GM12878 (cell line): Measurements from ENCODE around the gene ZMIZ1. TPM values are rescaled to one million over a fixed set of nuclear protein-coding genes. Genes with fewer than 3 reads are reported as not detected.

ENCODE experiments used
- BMI1 ChIP-seq: fragments of 450-650 bp; IDR thresholded peaks from 2 replicates; pipeline ENCODE4 v1.6.1; 2016; ENCODE audit warnings: mild to moderate bottlenecking, moderate library complexity, borderline replicate concordance
- E2F8 ChIP-seq: fragments of 450-650 bp; IDR thresholded peaks from 2 replicates; pipeline ENCODE4 v1.6.1; 2018; ENCODE audit warnings: mild to moderate bottlenecking, low read depth, moderate library complexity; ENCODE audit not compliant: partially characterized antibody
- GABPA ChIP-seq: IDR thresholded peaks from 2 replicates; pipeline ENCODE4 v1.6.1; 2014; ENCODE audit warnings: antibody characterized with exemption, low read depth, mild to moderate bottlenecking, inconsistent platforms
- HDAC6 ChIP-seq: fragments of 200-600 bp; sonication (generic); IDR thresholded peaks from one replicate; pipeline ENCODE4 v1.8.0; 2017; ENCODE audit warnings: antibody characterized with exemption; ENCODE audit not compliant: unreplicated experiment
- JUND ChIP-seq: IDR thresholded peaks from 2 replicates; pipeline ENCODE4 v1.6.1; 2012; ENCODE audit warnings: low read depth, mild to moderate bottlenecking, low read length, improper control_type of control experiment, moderate library complexity
- REST ChIP-seq: IDR thresholded peaks from 2 replicates; pipeline ENCODE4 v1.6.1; 2012; ENCODE audit warnings: mild to moderate bottlenecking, low read depth, low read length
- SIN3A ChIP-seq: IDR thresholded peaks from 2 replicates; pipeline ENCODE4 v1.6.1; 2012; ENCODE audit warnings: low read depth, low read length, improper control_type of control experiment
- SIX5 ChIP-seq: IDR thresholded peaks from 2 replicates; pipeline ENCODE4 v1.6.1; 2011; ENCODE audit warnings: mild to moderate bottlenecking, low read depth, low read length, moderate library complexity; ENCODE audit not compliant: severe bottlenecking
- STAT1 ChIP-seq: fragments of 450-650 bp; conservative IDR thresholded peaks from 2 replicates; pipeline ENCODE4 v1.6.1; 2014; ENCODE audit warnings: antibody characterized with exemption, mild to moderate bottlenecking
- TARDBP ChIP-seq: IDR thresholded peaks from 2 replicates; pipeline ENCODE4 v1.6.1; 2016; ENCODE audit warnings: borderline replicate concordance
- polyA plus RNA-seq, 11 experiments: library from polyadenylated mRNA; depleted of rRNA in 4 of 11; unstranded in 6 of 11; stranded (reverse) in 5 of 11; fragments of >200 nt; fragmentation: Nextera tagmentation in 4 of 11; fragmentation: Illumina TruSeq in 1 of 11; extraction: Ambion mirVana in 4 of 11; extraction: Trizol in 1 of 11; gene quantifications; 1 replicate in 1 of 11; 2 replicates in 10 of 11; pipeline versions ENCODE4 v1.2.1 to v1.2.3, GENCODE V29; 2011 to 2016; ENCODE audit warnings: inconsistent platforms in 2 of 11, missing spikeins in 2 of 11, low read depth in 1 of 11
- total RNA-seq, 4 experiments: library from RNA; depleted of rRNA in 3 of 4; stranded (reverse); fragments of >200 nt in 3 of 4; fragmentation: Illumina TruSeq in 1 of 4; extraction: Trizol in 1 of 4; gene quantifications; 2 replicates each; pipeline versions ENCODE4 v1.2.1 to v1.2.3, GENCODE V29; 2013 to 2021
- TF ChIP-seq, protein P1 (sequence below): fragments of 150-350 bp; IDR thresholded peaks from 2 replicates; pipeline ENCODE4 v1.6.1; 2014; ENCODE audit warnings: mild to moderate bottlenecking, low read depth, low read length
- TF ChIP-seq, protein P2 (sequence below): fragments of 450-650 bp; IDR thresholded peaks from 2 replicates; pipeline ENCODE4 v1.6.1; 2017; ENCODE audit warnings: mild to moderate bottlenecking, moderate library complexity

Gene ZMIZ1
- total and polyA plus RNA-seq, 10 of the 15 experiments (the other 5 are each of a cell fraction or from before 2014, with no cell fraction given) = 3.1 to 82.3 (median 14.9) TPM

DNA sequence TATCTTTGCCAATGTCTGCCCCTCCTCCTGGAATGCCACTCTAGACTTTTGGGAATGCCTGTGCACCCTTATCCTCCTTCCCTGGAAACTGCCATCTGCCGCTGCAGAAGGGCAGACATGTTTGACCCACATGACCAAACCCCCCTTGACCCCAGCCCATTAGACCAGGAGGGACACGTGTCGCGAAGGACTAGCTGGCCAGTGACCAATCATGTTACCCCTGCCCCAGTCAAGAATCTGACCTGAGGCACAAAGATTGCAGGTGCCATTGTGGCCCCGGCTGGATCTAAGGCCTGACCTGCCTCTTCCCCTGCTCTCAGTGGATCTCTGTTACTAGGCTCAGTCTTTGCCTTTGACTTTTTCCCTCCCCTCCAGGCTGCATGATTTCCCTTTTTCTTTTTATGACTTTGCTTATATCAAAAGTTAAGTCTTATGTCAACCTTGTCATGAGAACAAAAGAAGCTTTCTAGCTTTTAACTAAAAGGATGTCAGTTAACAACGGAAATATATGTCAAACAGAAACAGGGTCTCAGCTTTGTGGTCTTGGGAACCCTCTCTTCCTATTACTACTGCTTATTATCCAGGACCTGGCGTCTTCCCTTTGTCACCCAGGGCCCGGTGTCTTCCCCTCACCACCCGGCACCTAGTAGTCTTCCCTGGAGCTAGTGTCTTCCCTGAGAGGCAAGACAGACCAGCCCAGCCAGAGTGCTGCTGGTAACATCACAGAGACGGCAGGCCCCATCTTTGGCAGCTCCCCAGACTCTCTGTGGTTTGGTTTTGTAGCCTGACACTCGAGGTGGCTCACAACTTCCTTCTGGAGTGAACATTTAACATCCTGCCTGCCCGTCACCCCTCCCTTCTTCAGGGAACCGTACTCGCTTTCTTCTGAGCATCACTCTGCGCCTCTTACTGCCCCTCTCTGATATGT is 254.1 kb downstream of the ZMIZ1 start (continued):
- TF ChIP-seq, protein P1, sequence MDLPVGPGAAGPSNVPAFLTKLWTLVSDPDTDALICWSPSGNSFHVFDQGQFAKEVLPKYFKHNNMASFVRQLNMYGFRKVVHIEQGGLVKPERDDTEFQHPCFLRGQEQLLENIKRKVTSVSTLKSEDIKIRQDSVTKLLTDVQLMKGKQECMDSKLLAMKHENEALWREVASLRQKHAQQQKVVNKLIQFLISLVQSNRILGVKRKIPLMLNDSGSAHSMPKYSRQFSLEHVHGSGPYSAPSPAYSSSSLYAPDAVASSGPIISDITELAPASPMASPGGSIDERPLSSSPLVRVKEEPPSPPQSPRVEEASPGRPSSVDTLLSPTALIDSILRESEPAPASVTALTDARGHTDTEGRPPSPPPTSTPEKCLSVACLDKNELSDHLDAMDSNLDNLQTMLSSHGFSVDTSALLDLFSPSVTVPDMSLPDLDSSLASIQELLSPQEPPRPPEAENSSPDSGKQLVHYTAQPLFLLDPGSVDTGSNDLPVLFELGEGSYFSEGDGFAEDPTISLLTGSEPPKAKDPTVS = no peak
- TF ChIP-seq E2F8 = no peak
- no peak for TF ChIP-seq STAT1
- TF ChIP-seq GABPA = no peak
- TF ChIP-seq BMI1 = no peak
- TF ChIP-seq, protein P2, sequence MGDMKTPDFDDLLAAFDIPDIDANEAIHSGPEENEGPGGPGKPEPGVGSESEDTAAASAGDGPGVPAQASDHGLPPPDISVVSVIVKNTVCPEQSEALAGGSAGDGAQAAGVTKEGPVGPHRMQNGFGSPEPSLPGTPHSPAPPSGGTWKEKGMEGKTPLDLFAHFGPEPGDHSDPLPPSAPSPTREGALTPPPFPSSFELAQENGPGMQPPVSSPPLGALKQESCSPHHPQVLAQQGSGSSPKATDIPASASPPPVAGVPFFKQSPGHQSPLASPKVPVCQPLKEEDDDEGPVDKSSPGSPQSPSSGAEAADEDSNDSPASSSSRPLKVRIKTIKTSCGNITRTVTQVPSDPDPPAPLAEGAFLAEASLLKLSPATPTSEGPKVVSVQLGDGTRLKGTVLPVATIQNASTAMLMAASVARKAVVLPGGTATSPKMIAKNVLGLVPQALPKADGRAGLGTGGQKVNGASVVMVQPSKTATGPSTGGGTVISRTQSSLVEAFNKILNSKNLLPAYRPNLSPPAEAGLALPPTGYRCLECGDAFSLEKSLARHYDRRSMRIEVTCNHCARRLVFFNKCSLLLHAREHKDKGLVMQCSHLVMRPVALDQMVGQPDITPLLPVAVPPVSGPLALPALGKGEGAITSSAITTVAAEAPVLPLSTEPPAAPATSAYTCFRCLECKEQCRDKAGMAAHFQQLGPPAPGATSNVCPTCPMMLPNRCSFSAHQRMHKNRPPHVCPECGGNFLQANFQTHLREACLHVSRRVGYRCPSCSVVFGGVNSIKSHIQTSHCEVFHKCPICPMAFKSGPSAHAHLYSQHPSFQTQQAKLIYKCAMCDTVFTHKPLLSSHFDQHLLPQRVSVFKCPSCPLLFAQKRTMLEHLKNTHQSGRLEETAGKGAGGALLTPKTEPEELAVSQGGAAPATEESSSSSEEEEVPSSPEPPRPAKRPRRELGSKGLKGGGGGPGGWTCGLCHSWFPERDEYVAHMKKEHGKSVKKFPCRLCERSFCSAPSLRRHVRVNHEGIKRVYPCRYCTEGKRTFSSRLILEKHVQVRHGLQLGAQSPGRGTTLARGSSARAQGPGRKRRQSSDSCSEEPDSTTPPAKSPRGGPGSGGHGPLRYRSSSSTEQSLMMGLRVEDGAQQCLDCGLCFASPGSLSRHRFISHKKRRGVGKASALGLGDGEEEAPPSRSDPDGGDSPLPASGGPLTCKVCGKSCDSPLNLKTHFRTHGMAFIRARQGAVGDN = 0 out of 2 replicates have a peak, but pooled peaks have one; percentile 45
- no peak for TF ChIP-seq SIN3A
- no peak for TF ChIP-seq TARDBP
- TF ChIP-seq JUND = no peak
- TF ChIP-seq HDAC6 = no peak
- TF ChIP-seq SIX5 = no peak
- no peak for TF ChIP-seq REST
